Measurements from ENCODE around the gene NCKAP5. TPM values are rescaled to one million over a fixed set of nuclear protein-coding genes. Genes with fewer than 3 reads are reported as not detected.

The NCKAP5 gene
- total RNA-seq, 4 donors from 2014 or later, result 0.37 to 1.3 (median 0.83) TPM

DNA sequence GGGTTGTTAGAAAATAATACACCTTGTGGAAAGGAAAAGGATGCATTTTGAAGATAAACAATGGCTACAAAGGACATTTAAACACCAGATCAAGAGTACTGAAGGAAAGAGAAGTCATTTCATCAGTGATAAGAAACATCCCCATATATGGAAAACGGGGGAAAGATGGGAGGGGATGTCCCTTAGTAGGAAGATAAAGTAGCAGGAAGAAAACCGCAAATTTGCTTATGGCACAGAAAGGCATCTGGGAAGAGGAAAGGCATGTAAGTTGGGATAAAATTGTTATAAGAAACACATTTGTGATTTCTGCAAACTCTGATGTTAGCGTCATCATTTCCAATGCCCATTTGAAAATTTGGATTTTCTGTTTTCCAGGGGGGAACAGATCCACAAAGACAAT is 887.7 kb downstream of the NCKAP5 start:
- DNase-seq (ENCODE audit: low spot score), result no peak
- ATAC-seq (ENCODE audit: low FRiP score), result no peak
- TF ChIP-seq, protein P1, sequence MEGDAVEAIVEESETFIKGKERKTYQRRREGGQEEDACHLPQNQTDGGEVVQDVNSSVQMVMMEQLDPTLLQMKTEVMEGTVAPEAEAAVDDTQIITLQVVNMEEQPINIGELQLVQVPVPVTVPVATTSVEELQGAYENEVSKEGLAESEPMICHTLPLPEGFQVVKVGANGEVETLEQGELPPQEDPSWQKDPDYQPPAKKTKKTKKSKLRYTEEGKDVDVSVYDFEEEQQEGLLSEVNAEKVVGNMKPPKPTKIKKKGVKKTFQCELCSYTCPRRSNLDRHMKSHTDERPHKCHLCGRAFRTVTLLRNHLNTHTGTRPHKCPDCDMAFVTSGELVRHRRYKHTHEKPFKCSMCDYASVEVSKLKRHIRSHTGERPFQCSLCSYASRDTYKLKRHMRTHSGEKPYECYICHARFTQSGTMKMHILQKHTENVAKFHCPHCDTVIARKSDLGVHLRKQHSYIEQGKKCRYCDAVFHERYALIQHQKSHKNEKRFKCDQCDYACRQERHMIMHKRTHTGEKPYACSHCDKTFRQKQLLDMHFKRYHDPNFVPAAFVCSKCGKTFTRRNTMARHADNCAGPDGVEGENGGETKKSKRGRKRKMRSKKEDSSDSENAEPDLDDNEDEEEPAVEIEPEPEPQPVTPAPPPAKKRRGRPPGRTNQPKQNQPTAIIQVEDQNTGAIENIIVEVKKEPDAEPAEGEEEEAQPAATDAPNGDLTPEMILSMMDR (IDR thresholded peaks at IDR 0.05), result no peak

DNA sequence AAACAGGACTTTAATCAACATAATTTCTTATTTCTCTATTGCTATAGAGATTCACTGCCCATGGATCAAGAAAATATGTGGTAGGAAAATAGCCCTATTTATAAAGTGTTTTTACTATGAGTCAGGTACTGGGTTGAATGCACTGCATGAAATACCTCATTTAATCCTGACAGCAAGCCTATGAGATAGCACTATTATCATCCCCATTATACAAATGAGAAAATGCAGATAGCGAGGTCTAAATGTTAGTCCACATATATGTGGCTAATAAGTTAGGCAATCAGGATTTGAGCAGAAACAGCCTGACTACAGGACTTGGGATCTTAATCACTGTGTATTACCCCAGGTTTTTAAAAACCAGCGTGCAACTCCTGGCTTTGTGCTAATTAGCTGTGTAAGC is 889.8 kb downstream of the NCKAP5 start:
- TF ChIP-seq, protein P1 (IDR thresholded peaks at IDR 0.05), result no peak
- DNase-seq (ENCODE audit: low spot score) (no peak), ATAC-seq (ENCODE audit: low FRiP score) (no peak)

DNA sequence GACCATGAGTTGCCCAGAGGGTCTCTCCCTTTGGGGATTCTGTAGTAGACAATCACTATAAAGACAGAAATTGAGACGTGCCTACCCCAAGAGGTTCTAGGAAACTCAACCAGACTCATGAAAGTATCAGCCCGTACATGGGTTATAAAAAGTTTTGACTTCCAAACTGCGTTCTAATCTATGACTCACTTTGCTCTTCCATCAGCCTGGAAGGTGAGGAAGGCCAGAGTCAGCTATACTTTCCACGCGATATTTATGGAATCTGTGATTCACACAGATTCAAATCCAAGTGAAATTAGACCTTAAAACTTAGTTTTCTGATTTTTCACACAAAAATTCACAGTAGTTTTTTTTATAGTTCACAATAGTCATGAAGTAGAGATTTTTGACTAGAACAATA is 890.6 kb downstream of the NCKAP5 start:
- no peak for DNase-seq (ENCODE audit: low spot score)
- TF ChIP-seq, protein P1 (IDR thresholded peaks at IDR 0.05), result no peak

DNA sequence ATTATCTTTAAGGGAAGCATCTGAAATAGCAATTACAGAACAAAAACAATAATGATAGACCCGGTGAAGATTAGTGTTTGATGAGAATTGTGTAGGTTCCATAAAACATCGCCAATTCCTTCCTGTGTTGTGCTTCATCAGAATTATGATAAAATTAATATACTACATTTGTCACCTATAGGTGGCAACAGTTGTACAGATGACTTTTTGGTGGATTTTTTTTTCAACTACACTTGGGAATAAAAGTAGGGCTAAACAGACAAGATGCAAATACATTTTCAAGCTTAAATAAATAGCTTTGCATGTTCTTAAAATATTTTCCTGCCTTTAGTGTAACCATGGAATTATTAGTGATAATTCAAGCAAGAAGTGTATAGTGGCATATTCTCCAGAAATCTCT is 891.3 kb downstream of the NCKAP5 start:
- no peak for DNase-seq (ENCODE audit: low spot score)
- ATAC-seq (ENCODE audit: low FRiP score), result no peak
- TF ChIP-seq, protein P1 (IDR thresholded peaks at IDR 0.05), result no peak

More for the DNA sequence above, 890.6 kb downstream of the NCKAP5 start:
- ATAC-seq (ENCODE audit: low FRiP score), result no peak

DNA sequence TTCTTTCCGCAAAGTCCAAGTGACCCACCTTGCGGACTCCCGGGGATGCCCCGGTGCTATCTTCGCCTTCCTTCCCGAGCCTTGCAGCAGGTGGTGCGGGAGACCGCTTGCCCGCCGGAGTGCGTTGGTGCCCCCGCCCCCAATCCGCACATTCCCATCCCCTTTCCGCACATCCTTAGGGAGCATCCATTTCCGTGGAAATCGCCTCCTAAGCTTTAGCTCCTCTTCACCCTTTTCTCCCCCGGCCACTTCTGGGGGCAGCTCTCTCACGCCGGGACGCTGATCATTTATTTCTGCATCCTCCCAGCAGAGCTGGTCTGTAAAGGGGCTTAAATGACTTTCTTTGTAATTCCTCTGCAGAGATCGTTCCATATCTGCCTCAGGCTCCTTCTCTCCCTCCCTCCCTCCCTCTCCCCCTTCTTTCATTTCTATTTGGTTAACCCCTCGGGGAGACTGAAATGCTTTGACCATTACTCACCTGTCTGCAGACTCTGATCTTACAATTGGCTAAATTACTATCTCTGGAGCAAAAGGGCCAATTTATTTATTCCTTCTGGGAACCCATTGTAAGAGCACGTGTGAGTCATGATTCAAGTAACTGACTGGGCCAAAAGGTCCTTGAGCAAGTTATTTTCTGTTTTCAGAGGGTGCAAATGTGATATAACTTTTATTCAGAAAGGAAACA is 897.0 kb downstream of the NCKAP5 start:
- ATAC-seq (ENCODE audit: low FRiP score) (peak; percentile 35), DNase-seq (ENCODE audit: low spot score) (no peak)
- TF ChIP-seq, protein P1 (IDR thresholded peaks at IDR 0.05), result no peak

DNA sequence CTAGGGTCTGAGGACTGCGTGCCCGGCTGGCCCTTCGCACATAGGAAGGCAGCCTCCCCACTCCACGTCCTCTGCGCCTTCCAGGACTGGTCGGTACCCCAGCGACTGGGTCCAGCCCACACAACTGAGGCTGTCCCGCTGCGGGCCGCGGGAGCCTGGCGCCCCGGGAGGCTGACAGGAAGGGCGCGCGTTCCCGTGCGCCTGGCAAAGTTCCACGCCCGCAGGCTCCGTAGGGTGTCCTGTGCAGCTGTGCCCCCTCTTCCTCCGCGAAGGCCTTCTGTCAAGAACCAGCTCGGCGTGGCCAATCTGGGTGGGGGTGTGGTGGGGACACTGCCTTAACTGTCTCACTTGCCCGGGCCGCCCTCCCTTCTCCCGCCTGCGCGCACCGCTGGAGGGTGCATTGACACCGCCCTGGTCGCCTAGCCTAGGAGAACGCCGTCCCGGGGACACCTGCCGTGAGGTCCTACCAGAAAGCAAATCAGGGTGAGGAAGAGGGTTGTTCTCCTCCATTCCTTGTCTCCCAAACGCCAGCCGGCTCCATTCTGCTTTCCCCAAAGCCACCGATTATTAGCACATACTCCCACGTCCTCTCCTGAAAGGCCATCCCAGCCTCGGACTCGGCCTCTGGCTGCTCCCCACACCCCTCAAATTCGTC is 897.6 kb downstream of the NCKAP5 start:
- DNase-seq (ENCODE audit: low spot score) (no peak), ATAC-seq (ENCODE audit: low FRiP score) (no peak)
- TF ChIP-seq, protein P1 (IDR thresholded peaks at IDR 0.05), result no peak
